Activated B cell treated with CpG ODN at 0.5 μM for 24 hours (primary cell): Measurements from ENCODE around the gene KCNK13. TPM values are rescaled to one million over a fixed set of nuclear protein-coding genes. Genes with fewer than 3 reads are reported as not detected.

Experiments used
- ATAC-seq: fragments of 200-7000 bp; cut with Tn5 transposase; one replicate; pipeline ENCODE4 v1.10.0; 2021; ENCODE audit warnings: low read depth, mild to moderate bottlenecking, moderate library complexity
- CTCF ChIA-PET: fragments of 350-600 bp; sonication (Branson Sonifier 250); formaldehyde crosslinking; loops from one replicate; lab custom pipeline; 2021; ENCODE audit warnings: antibody characterized with exemption; lab: Charles Lee
- POLR2A ChIA-PET: fragments of 350-600 bp; sonication (Branson Sonifier 250); formaldehyde crosslinking; loops from one replicate; lab custom pipeline; 2021; ENCODE audit warnings: antibody characterized with exemption; lab: Charles Lee
- DNase-seq: peaks from one replicate; pipeline ENCODE4 v3.0.0; 2022
- H3K27ac Mint-ChIP-seq: one replicate; pipeline ENCODE4 v1.8.0; 2020; ENCODE audit warnings: mixed read lengths
- H3K27me3 Mint-ChIP-seq: one replicate; pipeline ENCODE4 v1.8.0; 2021; ENCODE audit warnings: mixed read lengths
- H3K36me3 Mint-ChIP-seq: one replicate; pipeline ENCODE4 v1.8.0; 2021; ENCODE audit warnings: low read depth, mixed read lengths
- H3K4me1 Mint-ChIP-seq: one replicate; pipeline ENCODE4 v1.8.0; 2021; ENCODE audit warnings: mixed read lengths
- H3K4me3 Mint-ChIP-seq: one replicate; pipeline ENCODE4 v1.8.0; 2020; ENCODE audit warnings: mild to moderate bottlenecking, mixed read lengths
- H3K9me3 Mint-ChIP-seq: one replicate; pipeline ENCODE4 v1.8.0; 2020; ENCODE audit warnings: mixed read lengths
- CTCF ChIP-seq: fragments of 200-600 bp; IDR thresholded peaks from one replicate; pipeline ENCODE4 v1.8.0; 2022; ENCODE audit warnings: antibody characterized with exemption, mild to moderate bottlenecking
- intact Hi-C: fragments of 100-400 bp; cut with micrococcal nuclease; formaldehyde crosslinking; loops from one replicate; pipeline ENCODE4 v1.15.1; 2024
- total RNA-seq: library from RNA; stranded (reverse); gene quantifications from 2 replicates; pipeline ENCODE4 v1.2.3, GENCODE V29; 2022

KCNK13 gene
- total RNA-seq, 1 donor from 2014 or later: not detected

GRCh38 chr14:90161129-90161528 lies 99.3 kb downstream of the KCNK13 start:
- DNase-seq (no peak), ATAC-seq (no peak)
- Mint-ChIP-seq H3K36me3 (no peaks in the 10 kb centered on the region), H3K27ac (no peak overlapping the region), H3K4me3 (no peak overlapping the region), H3K27me3 (peaks cover 5% of the 10 kb centered on the region), H3K4me1 (no peaks in the 10 kb centered on the region), H3K9me3 (peaks cover 9% of the 10 kb centered on the region)
- intact Hi-C loops: no loop called here
- ChIA-PET CTCF (no interaction called here), POLR2A (no interaction called here)
- TF ChIP-seq CTCF: no peak

- intact Hi-C loops: no loop called here
- POLR2A ChIA-PET: no interaction called here
Observed at GRCh38 chr14:90168425-90169105, 106.8 kb downstream of the KCNK13 start.

GRCh38 chr14:90175631-90176030 lies 113.8 kb downstream of the KCNK13 start:
- H3K4me1 Mint-ChIP-seq: no peaks in the 10 kb centered on the region
- H3K27me3 Mint-ChIP-seq: peaks cover 10% of the 10 kb centered on the region
- no peak overlapping the region for H3K27ac Mint-ChIP-seq
- ATAC-seq (no peak), DNase-seq (no peak)
- intact Hi-C loops: no loop called here
- H3K4me3 Mint-ChIP-seq: no peak overlapping the region
- H3K36me3 Mint-ChIP-seq: no peaks in the 10 kb centered on the region
- ChIA-PET POLR2A (no interaction called here), CTCF (no interaction called here)
- no peak for TF ChIP-seq CTCF
- peaks cover 2% of the 10 kb centered on the region for H3K9me3 Mint-ChIP-seq

More at GRCh38 chr14:90168425-90169105, 106.8 kb downstream of the KCNK13 start:
- H3K9me3 Mint-ChIP-seq: peaks cover 12% of the 10 kb centered on the region
- H3K27ac Mint-ChIP-seq: no peak overlapping the region
- ATAC-seq (no peak), DNase-seq (no peak)
- CTCF ChIA-PET: no interaction called here
- H3K27me3 Mint-ChIP-seq: peaks cover 19% of the 10 kb centered on the region
- H3K4me3 Mint-ChIP-seq: no peak overlapping the region
- H3K36me3 Mint-ChIP-seq: no peaks in the 10 kb centered on the region
- TF ChIP-seq CTCF: no peak
- no peaks in the 10 kb centered on the region for H3K4me1 Mint-ChIP-seq

- intact Hi-C loops: no loop called here
- Mint-ChIP-seq H3K4me3 (no peak overlapping the region), H3K4me1 (no peaks in the 10 kb centered on the region), H3K27ac (no peak overlapping the region), H3K27me3 (peaks cover 10% of the 10 kb centered on the region), H3K36me3 (no peaks in the 10 kb centered on the region), H3K9me3 (peaks cover 2% of the 10 kb centered on the region)
- POLR2A ChIA-PET: no interaction called here
- ATAC-seq: no peak
- no peak for TF ChIP-seq CTCF
- CTCF ChIA-PET: no interaction called here
- no peak for DNase-seq
Observed at GRCh38 chr14:90177539-90178189, 115.9 kb downstream of the KCNK13 start.

- ChIA-PET POLR2A (no interaction called here), CTCF (no interaction called here)
- Mint-ChIP-seq H3K4me3 (no peak overlapping the region), H3K9me3 (no peaks in the 10 kb centered on the region), H3K36me3 (no peaks in the 10 kb centered on the region), H3K27ac (no peak overlapping the region), H3K4me1 (no peaks in the 10 kb centered on the region), H3K27me3 (peaks cover 15% of the 10 kb centered on the region)
- DNase-seq (no peak), ATAC-seq (no peak)
- no peak for TF ChIP-seq CTCF
- intact Hi-C loops: no loop called here
Observed at GRCh38 chr14:90179357-90179756, 117.6 kb downstream of the KCNK13 start.
